Ureter (tissue), 1 donor: Measurements from ENCODE around the gene DCUN1D3. TPM values are rescaled to one million over a fixed set of nuclear protein-coding genes. Genes with fewer than 3 reads are reported as not detected.
A peak's percentile ranks its signal among the peaks of the same experiment; 100 is the strongest.
"Not testable (repeated sequence)": the region's sequence is repeated elsewhere in the genome, so short reads cannot be mapped to it uniquely, and the experiment has no call there.

Experiments
- DNase-seq: peaks from one replicate; pipeline ENCODE4 v3.0.0-alpha.2; 2020; ENCODE audit warnings: low spot score
- total RNA-seq: library from RNA; stranded (reverse); gene quantifications from one replicate; pipeline ENCODE4 v1.2.4, GENCODE V29; 2023
- donor health status: DM: yes; HTN: yes; CAD: no.

DCUN1D3 gene
- total RNA-seq, 1 donor from 2014 or later, result 17.4 TPM

DNA sequence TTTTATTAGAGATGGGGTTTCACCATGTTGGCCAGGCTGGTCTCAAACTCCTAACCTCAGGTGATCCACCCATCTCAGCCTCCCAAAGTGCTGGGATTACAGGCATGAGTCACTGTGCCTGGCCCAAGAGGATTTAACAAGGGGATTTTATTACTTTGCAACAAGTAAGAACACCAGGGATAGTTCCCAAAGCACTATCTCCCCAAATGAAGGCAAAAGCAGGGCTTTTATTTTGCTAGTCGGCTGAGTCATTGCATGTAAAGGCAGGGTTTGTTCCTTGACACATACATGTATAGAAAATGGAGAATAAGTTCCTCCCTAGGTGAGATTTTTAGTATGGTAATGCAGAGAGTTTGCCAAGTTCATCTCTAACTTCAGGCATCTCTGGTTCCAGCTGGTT is 69.8 kb downstream of the DCUN1D3 start:
- DNase-seq, result no peak

DNA sequence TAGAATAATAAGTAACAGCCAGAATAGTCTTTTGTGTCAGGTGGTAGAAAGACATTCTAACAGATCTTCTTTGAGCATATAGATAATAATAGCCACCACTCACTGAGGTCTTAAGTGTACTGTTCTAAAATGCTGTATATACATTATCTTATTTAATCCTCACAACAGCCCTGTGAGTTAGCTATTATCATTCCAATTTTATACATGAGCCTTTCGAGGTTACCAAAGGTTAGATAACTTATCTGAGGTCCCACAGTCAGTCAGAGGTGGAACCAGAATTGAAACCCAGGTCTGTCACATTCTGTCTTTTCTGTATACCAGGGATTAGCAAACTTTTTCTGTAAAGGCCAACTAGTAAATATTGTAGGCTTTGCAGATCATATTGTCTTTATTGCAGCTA is 70.6 kb downstream of the DCUN1D3 start:
- no peak for DNase-seq

DNA sequence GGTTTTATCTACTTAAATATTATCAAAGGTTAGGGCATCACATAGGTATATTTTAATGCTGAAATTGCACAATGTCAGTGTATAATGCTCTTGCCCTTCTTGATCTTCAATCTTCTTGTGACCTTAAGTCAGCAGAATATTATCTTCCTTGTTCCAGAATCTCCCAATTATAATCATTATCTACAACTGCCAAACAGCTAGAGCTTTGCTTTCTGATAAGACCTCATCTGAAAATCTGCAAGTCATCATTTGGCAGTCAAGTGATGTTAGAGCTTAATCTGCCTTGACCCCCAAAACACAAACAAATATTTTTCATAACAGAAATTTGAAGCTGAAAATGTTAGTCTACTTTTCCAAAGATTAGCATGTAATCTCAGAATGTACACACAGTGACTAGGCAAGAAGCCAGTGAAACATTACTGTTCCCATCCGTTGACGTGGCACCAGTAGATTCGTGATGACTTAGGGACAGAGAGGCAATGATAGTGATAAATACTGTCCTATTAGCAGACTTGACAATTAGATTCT is 74.1 kb downstream of the DCUN1D3 start:
- no peak for DNase-seq

DNA sequence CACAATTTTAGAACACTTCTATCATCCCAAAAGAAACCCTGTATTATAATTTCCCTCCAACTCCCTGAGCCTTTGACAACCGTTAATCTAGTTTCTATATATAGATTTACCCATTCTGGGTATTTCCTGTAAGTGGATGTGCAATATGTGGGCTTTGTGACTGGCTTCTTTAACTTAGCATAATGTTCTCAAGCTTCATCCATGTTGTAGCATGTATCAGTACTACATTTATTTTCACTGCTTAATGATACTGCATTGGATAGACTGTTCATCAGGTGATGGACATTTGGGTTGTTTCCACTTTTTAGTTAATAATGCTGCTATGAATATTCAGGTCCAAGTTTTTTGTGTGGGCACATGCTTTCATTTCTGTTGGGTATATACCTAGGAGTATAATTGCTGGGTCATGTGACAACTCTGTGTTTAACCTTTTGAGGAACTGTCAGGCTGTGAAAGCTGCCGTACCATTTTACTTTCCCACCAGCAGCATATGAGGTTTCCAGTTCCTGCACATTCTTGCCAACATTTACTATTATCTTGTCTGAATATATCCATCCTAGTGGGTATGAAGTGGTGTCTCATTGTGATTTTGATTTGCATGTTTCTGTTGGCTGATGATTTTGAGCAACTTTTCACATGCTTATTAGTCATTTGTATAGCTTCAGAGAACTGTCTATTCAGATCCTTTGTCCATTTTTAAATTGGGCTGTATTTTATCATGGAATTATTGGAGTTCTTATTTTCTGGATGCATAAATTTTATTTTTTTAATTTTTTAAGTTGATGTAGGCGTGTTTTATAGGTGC is 77.4 kb downstream of the DCUN1D3 start:
- no peak for DNase-seq

DNA sequence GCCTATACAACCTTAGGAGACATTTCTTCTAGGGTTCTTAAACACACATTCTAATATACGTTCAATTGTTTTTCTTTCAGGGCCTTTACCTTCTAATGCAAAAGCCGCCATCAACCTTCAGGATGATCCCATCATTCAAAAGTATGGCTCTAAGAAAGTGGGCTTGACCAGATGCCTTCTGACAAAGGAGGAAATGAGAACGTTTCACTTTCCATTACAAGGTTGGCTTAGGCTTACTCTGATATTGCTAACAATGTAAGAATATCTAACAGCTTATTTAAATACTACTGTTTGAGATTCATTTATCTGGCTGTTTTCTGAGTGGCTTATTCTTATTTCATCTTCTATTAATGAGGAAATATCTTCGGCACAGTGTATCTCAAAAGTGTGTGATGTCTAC is 78.5 kb downstream of the DCUN1D3 start:
- DNase-seq, result no peak

DNA sequence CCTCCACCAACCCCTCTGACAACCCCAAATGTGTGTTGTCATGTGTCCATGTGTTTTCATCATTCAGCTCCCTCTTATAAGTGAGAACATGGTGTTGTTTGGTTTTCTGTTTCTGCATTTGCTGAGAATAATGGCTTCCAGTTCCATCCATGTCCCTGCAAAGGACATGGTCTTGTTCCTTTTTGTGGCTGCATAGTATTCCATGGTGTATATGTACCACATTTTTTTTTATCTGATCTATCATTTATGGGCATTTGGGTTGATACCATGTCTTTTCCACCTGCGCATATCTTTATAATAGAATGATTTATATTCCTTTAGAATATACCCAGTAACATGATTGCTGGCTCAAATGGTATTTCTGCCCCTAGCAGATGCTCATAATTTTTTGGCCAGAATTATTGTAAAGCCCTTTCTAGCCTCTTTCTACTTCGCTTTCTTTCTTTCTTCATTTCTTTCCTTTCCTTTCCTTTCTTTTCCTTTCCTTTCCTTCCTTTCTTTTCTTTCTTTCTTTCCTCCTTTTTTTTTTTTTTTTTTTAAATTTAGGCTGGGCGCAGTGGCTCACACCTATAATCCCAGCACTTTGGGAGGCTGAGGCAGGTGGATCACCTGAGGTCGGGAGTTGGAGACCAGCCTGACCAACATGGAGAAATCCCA is 81.1 kb downstream of the DCUN1D3 start:
- no peak for DNase-seq

DNA sequence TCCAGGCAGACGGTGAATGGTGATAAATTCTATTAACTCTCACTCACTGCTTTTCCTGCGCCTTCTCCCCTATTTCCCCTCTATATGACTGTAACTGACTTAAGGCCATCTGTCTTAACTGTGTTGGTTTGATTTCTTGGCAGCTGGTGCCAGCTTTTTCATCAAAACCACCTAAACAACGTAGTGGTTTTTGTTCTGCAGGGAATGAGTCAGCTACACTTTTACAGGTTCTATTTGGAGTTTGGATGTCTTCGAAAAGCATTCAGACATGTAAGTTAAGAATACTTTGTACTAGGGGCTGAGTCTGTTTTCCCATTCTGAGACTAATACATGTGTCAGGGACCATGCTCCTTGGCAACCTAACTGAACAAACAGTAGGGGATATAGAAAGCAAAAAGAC is 85.4 kb downstream of the DCUN1D3 start:
- DNase-seq, result no peak

DNA sequence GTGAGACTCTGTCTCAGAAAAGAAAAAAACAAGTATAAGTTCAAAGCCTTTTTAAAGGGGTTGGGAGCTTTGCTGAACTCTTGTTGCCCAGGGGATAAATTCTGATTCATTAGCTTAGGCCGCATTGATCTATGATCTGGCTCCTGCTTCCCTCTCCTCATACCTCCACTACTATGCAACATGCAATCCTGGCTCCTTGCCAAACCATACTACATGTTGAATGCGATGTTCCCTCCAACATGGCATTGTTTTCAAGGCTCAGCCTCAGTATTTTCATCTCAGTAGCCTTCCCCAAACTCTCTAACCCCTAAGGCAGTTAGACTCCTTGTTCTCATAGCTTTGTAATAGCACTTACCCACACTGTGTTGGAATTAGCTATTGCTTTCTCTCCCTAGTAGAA is 87.6 kb downstream of the DCUN1D3 start:
- DNase-seq, result no peak

DNA sequence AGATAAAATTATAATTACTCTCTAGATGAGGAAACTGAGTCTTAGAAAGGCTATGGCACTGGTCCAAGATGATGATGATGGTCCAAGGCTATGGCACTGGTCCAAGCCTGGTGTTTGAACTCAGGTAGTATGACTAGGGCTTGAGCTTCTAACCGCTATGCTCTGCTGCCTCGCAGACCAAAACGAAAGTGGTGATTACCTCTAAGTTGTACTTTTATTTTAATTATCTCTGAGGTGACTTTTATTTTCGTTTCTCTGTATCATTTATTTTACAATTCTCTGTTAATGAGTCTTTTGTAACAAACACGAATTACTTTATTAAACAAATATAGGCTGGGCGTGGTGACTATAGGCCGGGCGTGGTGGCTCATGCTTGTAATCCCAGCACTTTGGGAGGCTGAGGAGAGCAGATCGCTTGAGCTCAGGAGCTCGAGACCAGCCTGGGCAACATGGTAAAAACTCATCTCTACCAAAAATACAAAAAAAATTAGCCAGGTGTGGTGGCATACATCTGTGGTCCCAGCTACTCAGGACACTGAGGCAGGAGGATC is 88.2 kb downstream of the DCUN1D3 start:
- no peak for DNase-seq

DNA sequence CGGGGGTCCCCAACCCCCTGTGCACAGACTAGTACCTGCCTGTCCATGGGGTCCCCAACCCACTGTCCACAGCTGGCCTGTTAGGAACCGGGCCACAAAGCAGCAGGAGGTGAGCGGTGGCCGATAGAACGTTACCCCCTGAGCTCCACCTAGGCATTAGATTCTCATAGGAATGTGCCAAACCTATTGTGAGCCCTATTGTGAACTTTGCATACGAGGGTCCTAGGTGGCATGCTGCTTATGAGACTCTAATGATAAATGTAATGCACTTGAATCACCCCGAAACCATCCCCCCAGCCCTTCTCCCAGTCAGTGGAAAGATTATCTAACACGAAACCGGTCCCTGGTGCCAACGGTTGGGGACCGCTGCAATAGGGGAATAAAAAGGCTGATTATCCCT is 92.3 kb downstream of the DCUN1D3 start:
- no peak for DNase-seq

DNA sequence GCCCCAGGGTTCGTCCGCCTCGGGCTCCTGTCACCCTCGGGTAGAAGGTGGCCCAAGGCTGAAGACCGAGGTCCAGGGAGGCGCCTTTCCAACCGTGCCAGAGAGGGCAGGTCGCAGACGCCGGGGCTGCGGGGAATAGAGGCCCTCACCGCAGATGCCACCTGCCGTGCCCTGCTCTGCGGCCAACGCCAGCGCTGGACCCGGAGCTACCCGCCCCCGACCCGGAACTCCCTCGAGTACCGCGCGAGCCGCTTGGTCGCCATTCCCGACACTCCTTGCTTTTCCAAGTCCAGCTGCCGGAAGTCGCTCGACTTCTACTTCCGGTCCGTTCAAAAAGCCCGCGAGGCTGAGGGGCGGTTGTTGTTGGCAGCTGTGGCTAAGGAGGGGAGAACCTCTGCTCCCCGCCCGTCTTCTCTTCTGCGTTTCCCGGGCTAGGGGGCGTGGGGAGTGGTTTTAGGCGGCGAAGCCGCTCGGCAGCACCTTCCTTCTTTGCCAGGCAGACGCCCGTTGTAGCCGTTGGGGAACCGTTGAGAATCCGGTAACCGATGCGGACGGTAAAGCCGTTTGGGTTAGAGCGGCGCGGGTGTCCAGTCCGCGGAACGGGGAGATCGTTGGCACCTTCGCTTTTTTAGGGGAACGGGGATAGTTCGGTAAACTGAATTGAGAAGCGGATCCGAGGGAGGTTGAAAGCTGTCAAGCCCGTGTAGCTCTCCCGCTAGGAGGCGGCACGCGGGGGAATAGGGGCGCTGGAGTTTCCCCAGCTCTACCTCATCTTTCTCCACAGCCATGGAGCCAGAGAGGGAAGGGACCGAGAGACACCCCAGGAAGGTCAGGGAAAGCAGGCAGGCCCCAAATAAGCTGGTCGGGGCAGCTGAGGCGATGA is 93.7 kb downstream of the DCUN1D3 start, which contains the start of the genes ERI2 and REXO5:
ERI2 (minus strand) TSS at position 305 of the 883 bp plus-strand sequence; CDS start at position 263, 42 bp downstream.
REXO5 (plus strand) TSS at position 360 of the 883 bp plus-strand sequence; CDS start at position 787, 427 bp downstream.
- DNase-seq, result peak; percentile 91

DNA sequence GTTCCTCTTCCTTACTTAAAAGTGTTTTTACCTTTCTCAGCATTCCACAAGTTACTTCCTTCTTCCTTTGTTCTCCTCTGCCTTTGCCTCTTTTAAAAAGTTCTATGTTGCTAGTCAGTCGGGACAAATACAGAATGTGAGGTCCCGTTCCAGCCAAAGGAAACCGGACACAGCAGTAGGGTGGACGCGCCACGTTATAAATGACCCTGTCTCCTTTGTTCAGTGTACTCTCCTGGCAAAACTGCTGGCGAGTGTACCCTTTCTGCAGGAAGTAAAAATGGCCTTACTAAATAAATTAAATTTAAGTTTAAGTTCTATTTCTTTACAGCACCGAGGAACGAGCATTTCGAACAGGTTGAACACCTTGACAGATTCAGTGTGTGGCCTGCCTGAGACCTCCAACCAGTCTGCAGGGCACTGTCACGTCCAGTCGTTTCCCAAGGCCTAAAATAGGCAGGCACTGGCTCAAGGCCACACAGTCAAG is 94.4 kb downstream of the DCUN1D3 start:
- DNase-seq, result not testable (repeated sequence)

Other genes starting within 250 kb of the DCUN1D3 start
- 1.4 TPM for gene ACSM1, start 202.7 kb downstream of the DCUN1D3 start, total RNA-seq
- gene THUMPD1, start 158.5 kb downstream of the DCUN1D3 start, total RNA-seq, result 46.9 TPM
- gene ACSM3, start 136.3 kb downstream of the DCUN1D3 start, total RNA-seq, result 30.6 TPM
- 24.2 TPM for gene ERI2, start 93.9 kb downstream of the DCUN1D3 start, total RNA-seq
- 2.4 TPM for gene REXO5, start 93.8 kb downstream of the DCUN1D3 start, total RNA-seq
- 40.3 TPM for gene LYRM1, start 413 bp upstream of the DCUN1D3 start, total RNA-seq